Transverse colon (tissue), 4 donors: ENCODE data around the gene UBE2E1. TPM values are rescaled to one million over a fixed set of nuclear protein-coding genes. Genes with fewer than 3 reads are reported as not detected.
"Not testable (repeated sequence)": the region's sequence is repeated elsewhere in the genome, so short reads cannot be mapped to it uniquely, and the experiment has no call there.

ENCODE experiments used
- DNase-seq: peaks from one replicate; pipeline ENCODE4 v3.0.0-alpha.2; 2019
- H3K27ac ChIP-seq, 4 donors: fragments of 200-600 bp; sonication (generic); 2 replicates each; pipeline ENCODE4 v1.5.1; 2016 to 2018; ENCODE audit warnings: inconsistent platforms in 4 of 4
- H3K27me3 ChIP-seq: fragments of 200-600 bp; sonication (generic); 2 replicates; pipeline ENCODE4 v1.5.1; 2017; ENCODE audit warnings: inconsistent platforms
- H3K36me3 ChIP-seq, 4 donors: fragments of 200-600 bp; sonication (generic); 2 replicates each; pipeline ENCODE4 v1.5.1; 2017 to 2019; ENCODE audit warnings: inconsistent platforms in 4 of 4
- H3K4me1 ChIP-seq, 4 donors: fragments of 200-600 bp; sonication (generic); 2 replicates each; pipeline ENCODE4 v1.5.1; 2017 to 2020; ENCODE audit warnings: inconsistent platforms in 4 of 4
- H3K4me3 ChIP-seq, 4 donors: fragments of 200-600 bp; sonication (generic); 1 replicate in 1 of 4; 2 replicates in 3 of 4; pipeline versions ENCODE4 v1.5.1 to v1.6.1; 2017 to 2019; ENCODE audit warnings: inconsistent platforms in 4 of 4
- H3K9me3 ChIP-seq, 2 donors: fragments of 200-600 bp; sonication (generic); 2 replicates each; pipeline ENCODE4 v1.5.1; 2017 to 2019; ENCODE audit warnings: inconsistent platforms in 2 of 2
- CTCF ChIP-seq, 5 experiments: fragments of 200-600 bp in 3 of 5; fragments of 450-650 bp in 2 of 5; sonication (generic) in 3 of 5; IDR thresholded peaks; 1 replicate in 2 of 5; 2 replicates in 3 of 5; pipeline ENCODE4 v1.5.1; 2016 to 2017; ENCODE audit warnings: antibody characterized with exemption in 5 of 5, inconsistent platforms in 3 of 5, mild to moderate bottlenecking in 2 of 5, moderate library complexity in 1 of 5
- EP300 ChIP-seq: sonication (generic); formaldehyde crosslinking; IDR thresholded peaks from one replicate; pipeline ENCODE4 v1.6.1; 2017; ENCODE audit warnings: antibody characterized with exemption, low read depth
- POLR2A ChIP-seq: fragments of 450-650 bp; IDR thresholded peaks from one replicate; pipeline ENCODE4 v1.6.1; 2016; ENCODE audit warnings: antibody characterized with exemption, mild to moderate bottlenecking, moderate library complexity
- POLR2AphosphoS5 ChIP-seq, 3 donors: sonication (generic); formaldehyde crosslinking; IDR thresholded peaks; one replicate each; pipeline ENCODE4 v1.6.1; 2016; ENCODE audit warnings: antibody characterized with exemption in 3 of 3
- WGBS, 2 donors: methylation state at CpG; one replicate each; pipeline ENCODE4 v1.1.5; 2018; ENCODE audit warnings: low coverage in 1 of 2; 5-methylcytosine and 5-hydroxymethylcytosine counted together
- in situ Hi-C, 4 donors: fragments of 200-750 bp; cut with MboI; loops; one replicate each; pipeline versions ENCODE4 v1.15.0 to v1.15.1; 2017; ENCODE audit warnings: low sequenced_read_pairs in 3 of 4, low pct_ligation_motif_present in 1 of 4, low pct_unique_long_range_greater_than_20kb in 1 of 4
- intact Hi-C: fragments of 100-400 bp; cut with DNase I; formaldehyde crosslinking; loops from one replicate; pipeline ENCODE4 v1.15.1; 2023; ENCODE audit warnings: low total_unique reads
- total RNA-seq, 4 donors: library from RNA; depleted of rRNA; stranded (reverse); fragments of >200 nt; gene quantifications; one replicate each; pipeline ENCODE4 v1.1.0, GENCODE V29; 2016

Gene UBE2E1
- total RNA-seq, 4 donors from 2014 or later: 62.0 to 109 (median 76.9) TPM

GRCh38 chr3:23869977-23870662 lies 64.4 kb downstream of the UBE2E1 start:
- DNase-seq: no peak
- H3K27me3 ChIP-seq: no peaks in the 10 kb centered on the region

GRCh38 chr3:23870663-23871043 lies 64.9 kb downstream of the UBE2E1 start:
- H3K9me3 ChIP-seq, H3K36me3 ChIP-seq, intact Hi-C loops, DNase-seq, H3K27me3 ChIP-seq, H3K4me3 ChIP-seq, H3K27ac ChIP-seq, in situ Hi-C loops: not testable (repeated sequence)
- WGBS, 2 donors: 82% methylated on average over 1 of the region's 5 CpGs; no CpG with 5 or more reads in 1 of the 2 donors
- peaks cover 6 to 28% (median 11%) of the 10 kb centered on the region in 4 donors for H3K4me1 ChIP-seq

More at GRCh38 chr3:23869977-23870662, 64.4 kb downstream of the UBE2E1 start:
- Histone ChIP-seq H3K9me3 (no peaks in the 10 kb centered on the region), H3K36me3 (no peaks in the 10 kb centered on the region), H3K4me3 (no peak overlapping the region), H3K27ac (no peak overlapping the region), H3K4me1 (peaks cover 10 to 34% (median 12%) of the 10 kb centered on the region in 4 donors)
- 72 to 100% methylated on average over 3 to 4 of the region's 4 CpGs for WGBS, 2 donors
- intact Hi-C loops (no loop called here), in situ Hi-C loops (no loop called here)
- TF ChIP-seq EP300: no peak
- TF ChIP-seq POLR2A: no peak
- no peak for TF ChIP-seq POLR2AphosphoS5 (IDR thresholded peaks at IDR 0.05)
- no peak for TF ChIP-seq CTCF (IDR thresholded peaks at IDR 0.05)

GRCh38 chr3:23871361-23871760 lies 65.6 kb downstream of the UBE2E1 start:
- H3K4me3 ChIP-seq, H3K36me3 ChIP-seq, in situ Hi-C loops, H3K9me3 ChIP-seq, intact Hi-C loops, DNase-seq, H3K27me3 ChIP-seq, H3K27ac ChIP-seq: not testable (repeated sequence)
- WGBS, 2 donors: 92% methylated on average over 8 of the region's 34 CpGs; no CpG with 5 or more reads in 1 of the 2 donors
- peaks cover 0 to 23% (median 3%) of the 10 kb centered on the region in 4 donors for H3K4me1 ChIP-seq

- intact Hi-C loops (no loop called here), in situ Hi-C loops (no loop called here)
- Histone ChIP-seq H3K36me3 (no peaks in the 10 kb centered on the region), H3K9me3 (no peaks in the 10 kb centered on the region), H3K4me1 (peaks cover 0 to 23% (median 2%) of the 10 kb centered on the region in 4 donors), H3K4me3 (no peak overlapping the region), H3K27me3 (no peaks in the 10 kb centered on the region), H3K27ac (no peak overlapping the region)
- TF ChIP-seq POLR2AphosphoS5 (IDR thresholded peaks at IDR 0.05) (no peak), CTCF (IDR thresholded peaks at IDR 0.05) (no peak), EP300 (no peak), POLR2A (no peak)
- WGBS, 2 donors: 98% methylated on average over 3 of the region's 3 CpGs; no CpG with 5 or more reads in 1 of the 2 donors
- DNase-seq: no peak
Observed at GRCh38 chr3:23872330-23872729, 66.6 kb downstream of the UBE2E1 start.

GRCh38 chr3:23873941-23874340 lies 68.2 kb downstream of the UBE2E1 start:
- intact Hi-C loops (no loop called here), in situ Hi-C loops (no loop called here)
- TF ChIP-seq CTCF (IDR thresholded peaks at IDR 0.05) (no peak), EP300 (no peak), POLR2AphosphoS5 (IDR thresholded peaks at IDR 0.05) (no peak), POLR2A (no peak)
- H3K9me3 ChIP-seq: no peaks in the 10 kb centered on the region
- H3K27ac ChIP-seq: no peak overlapping the region
- H3K4me3 ChIP-seq: no peak overlapping the region
- no peaks in the 10 kb centered on the region for H3K36me3 ChIP-seq
- H3K27me3 ChIP-seq: no peaks in the 10 kb centered on the region
- 88% methylated on average over 2 of the region's 2 CpGs for WGBS, 2 donors
- no peak for DNase-seq
- peaks cover 0 to 18% (median 5%) of the 10 kb centered on the region in 4 donors for H3K4me1 ChIP-seq
